Nucleus accumbens (tissue), 56 donors: ENCODE results near the gene TAF4B.
"Not testable (repeated sequence)": the region's sequence is repeated elsewhere in the genome, so short reads cannot be mapped to it uniquely, and the experiment has no call there.

ENCODE experiments used
- DNase-seq, 56 donors: peaks; one replicate each; lab custom pipeline; 2025; lab: John Stamatoyannopoulos, UW

The TAF4B gene

DNA sequence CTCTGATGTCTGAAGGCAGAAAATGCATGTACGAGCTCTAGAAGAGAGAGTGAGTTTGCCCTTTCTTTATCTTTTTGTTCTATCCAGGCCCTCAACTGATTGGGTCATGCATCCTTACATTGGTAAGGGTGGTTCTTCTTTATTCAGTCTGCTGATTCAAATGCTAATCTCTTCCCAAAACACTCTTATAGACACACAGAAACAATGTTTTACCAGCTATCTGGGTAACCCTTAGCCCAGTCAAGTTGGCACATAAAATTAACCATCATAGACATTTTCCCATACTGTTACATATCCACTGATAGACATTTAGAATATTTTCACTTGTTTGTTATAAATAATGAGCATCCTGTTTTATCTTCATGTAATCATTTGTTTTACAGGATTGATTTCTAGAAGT, 141.2 kb downstream of the TAF4B start:
- DNase-seq: no peak

DNA sequence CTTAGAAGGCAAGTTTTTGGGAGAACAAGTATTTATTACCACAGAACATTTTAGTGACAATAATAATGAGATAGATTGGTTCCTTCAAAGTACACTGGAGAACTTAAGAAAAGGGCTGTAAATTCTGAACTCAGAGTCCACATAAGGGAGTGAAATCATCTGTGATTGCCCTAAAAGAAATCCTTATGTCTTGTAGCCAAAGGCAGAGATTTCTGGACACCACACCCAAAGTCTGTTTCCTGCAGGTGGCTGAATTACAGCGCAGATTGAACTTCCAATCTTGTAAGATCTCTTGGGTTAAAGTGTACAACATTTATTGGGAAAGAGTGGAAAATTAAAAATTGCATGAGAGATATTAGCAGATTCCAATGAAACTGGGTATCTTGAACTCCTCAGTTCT, 143.8 kb downstream of the TAF4B start:
- DNase-seq: no peak

DNA sequence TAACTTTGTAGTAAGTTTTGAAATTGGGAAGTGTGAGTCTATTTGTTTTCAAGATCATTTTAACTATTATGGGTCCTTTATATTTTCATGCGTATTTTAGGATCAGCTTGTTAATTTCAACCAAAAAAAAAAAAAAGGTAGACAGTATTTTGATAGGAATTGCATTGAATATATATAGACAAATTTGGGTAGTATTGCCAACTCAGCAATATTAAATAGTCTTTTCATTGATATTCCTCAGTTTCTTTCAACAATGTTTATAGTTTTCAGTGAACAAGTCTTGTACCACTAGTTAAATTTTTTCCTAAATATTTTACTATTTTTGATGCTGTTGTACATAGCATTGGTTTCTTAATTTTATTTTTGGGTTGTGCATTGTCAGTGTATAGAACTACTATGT, 149.9 kb downstream of the TAF4B start:
- DNase-seq: no peak

DNA sequence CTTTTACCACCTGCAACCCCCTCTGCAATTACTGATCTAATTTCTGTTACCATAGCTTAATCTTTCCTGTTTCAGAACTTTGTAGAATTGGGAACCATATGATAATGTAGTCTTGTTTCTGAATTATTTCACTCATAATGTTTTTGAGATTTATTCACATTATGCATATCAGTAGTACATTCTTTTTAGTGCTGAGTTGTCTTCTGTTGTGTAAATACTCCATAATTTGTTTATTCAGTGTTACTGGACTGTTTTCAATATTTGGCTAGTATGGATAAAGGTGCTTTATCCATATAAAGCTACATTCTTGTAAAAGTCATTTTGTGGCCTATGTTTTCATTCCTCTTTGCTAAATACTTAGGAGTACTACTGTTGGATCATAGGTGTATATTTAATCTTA, 152.5 kb downstream of the TAF4B start:
- DNase-seq: no peak

DNA sequence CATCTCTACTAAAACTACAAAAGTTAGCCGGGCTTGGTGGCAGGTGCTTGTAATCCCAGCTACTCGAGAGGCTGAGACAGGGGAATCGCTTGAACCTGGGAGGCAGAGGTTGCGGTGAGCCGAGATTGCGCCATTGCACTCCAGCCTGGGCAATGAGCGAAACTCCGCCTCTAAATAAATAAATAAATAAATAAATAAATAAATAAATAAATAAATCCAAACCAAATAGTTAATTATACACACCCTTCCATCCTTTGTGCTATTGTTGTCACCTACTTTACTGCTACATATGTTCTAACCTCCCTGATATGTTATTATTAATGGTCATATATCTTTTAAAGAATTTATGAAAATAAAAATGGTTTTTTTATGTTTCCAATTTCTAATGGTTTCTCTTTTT, 155.3 kb downstream of the TAF4B start:
- not testable (repeated sequence) for DNase-seq

DNA sequence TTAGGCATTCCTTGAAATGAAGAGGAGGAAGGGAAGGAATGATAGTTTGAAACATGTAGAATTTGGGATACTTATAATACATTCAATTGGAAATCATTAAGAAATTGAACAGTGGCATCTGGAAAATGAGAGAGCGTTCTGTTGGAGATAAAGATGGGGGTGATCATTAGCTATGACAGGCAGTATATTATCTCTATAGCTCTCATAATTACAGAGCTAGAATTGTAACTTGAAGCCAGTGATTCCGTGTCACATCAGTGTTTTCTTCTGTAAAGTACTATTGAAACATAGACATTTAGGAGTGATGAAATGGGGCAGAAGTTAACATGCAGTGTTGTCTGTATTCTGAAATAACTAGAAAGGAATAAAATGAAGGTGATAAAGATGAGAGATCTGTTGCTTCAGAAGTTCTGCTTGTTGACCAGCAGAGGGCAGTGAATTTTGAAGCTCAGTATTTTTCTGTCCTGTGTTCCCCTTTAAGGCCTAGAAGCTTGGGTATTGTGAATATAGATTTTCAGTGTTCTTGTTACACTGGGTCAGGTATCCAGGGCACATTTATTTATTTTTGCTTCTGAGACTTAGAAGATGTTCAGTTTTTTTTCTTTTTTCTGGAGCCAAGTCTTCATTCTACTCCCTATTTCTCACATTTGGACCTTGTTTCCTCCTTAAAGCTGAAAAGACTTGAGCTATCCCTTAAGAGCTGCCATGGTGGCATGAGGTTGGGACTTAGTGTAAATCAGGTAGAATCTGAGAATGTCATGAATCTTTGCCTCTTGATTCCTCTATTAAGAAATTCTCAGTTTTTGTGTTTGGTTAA, 157.4 kb downstream of the TAF4B start:
- DNase-seq: peak in 1 of 56 donors; percentile 8

DNA sequence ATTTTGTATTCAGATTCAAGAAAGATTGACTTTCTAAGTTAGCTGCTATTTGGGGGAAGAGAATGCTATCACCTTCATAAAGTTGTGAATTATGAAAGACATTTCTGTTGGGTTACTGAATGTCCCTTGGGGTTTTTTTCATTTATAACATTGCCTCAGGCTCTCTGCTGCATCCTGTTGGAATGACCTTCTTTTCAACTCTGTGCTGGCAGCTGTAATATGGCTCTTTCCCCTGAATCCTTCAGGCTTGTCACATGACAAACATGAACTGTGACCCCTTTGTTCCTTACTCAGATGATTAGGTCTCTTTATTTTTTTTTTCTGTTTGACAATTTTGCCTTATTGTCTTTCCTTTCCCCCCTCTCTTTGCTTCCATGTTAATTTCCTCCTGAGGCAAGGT, 159.8 kb downstream of the TAF4B start:
- peak in 4 of 56 donors; percentile 1 to 9 (median 2) for DNase-seq

DNA sequence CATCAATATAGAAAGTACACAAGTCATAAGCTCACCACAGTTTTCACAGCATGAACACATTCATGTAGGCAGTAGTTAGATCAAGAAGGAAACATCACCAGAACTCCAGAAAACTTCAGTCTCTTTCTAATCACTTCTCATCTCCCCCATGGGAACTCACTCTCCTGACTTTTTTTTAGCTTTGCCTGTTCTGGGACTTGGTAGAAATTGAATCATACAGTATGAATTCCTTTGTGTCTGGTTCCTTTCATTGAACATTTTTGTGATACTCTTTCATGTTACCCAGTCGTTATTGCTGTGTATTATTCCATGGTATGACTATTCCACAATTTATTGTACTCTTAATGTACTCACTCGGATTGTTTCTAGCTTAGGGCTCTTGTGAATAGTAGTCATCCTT, 160.2 kb downstream of the TAF4B start:
- no peak for DNase-seq

DNA sequence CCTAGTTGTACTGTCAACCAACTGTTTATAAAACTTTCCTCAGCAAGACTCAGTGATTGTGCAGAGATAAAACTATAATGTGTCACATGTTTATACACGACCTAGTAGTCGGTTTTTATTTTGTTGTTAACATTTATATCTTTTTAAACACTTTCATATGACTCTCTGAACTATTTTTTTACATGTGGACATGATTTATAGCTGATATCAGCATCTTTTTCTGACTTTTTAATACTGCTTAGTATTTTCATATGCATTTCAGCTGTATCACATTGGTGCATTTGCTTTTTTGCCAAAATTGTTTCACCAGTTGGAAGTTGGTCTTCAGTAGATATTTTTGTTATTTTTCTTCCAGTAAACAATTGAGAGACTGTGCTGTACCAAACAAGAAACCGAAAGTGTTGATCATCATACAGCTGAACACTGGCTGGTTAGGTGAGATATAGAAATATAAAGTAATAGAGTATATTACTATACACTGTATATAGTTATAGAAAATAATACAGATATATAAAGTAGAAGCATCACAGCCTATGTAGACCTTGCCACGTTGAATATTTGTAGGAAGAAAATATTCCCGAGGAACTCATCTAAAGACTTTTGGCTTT, 167.9 kb downstream of the TAF4B start:
- DNase-seq: no peak

DNA sequence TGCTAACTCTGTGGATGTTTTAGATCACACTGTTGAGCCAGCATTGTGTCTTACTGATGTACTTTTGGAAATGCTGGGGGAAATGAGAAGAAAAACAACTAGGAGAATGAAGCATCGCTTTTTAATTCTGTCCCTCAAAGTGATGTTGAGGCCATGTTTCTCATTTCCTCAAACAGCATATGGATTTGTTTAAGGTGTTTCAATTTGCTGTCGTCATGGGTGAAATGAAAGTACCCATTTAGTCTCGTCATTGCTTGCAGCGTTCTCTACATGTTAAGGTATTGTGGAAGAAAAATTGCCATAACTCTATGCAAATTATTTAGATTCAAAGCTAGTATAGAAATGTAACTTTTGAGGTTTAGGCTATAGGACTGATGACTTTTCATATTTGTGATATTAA, 170.8 kb downstream of the TAF4B start:
- no peak for DNase-seq

DNA sequence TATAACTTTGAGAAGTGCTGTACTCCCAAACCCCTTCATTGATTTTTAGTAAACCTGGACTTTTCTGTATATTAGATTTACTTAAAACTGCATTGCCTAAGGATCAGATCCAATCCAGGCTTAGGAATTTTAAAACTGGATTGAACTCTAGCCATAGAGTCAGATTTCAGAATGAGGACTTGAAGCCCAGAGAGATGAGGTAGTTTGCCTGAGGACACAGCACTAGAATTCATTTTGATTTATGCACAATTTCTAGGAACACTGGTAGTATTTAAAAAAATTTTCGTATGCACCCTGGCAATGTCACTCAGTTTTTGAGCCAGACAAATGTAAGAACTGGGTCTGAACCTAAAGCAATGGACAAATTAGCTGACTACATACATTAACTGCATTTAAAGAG, 177.2 kb downstream of the TAF4B start:
- no peak for DNase-seq

DNA sequence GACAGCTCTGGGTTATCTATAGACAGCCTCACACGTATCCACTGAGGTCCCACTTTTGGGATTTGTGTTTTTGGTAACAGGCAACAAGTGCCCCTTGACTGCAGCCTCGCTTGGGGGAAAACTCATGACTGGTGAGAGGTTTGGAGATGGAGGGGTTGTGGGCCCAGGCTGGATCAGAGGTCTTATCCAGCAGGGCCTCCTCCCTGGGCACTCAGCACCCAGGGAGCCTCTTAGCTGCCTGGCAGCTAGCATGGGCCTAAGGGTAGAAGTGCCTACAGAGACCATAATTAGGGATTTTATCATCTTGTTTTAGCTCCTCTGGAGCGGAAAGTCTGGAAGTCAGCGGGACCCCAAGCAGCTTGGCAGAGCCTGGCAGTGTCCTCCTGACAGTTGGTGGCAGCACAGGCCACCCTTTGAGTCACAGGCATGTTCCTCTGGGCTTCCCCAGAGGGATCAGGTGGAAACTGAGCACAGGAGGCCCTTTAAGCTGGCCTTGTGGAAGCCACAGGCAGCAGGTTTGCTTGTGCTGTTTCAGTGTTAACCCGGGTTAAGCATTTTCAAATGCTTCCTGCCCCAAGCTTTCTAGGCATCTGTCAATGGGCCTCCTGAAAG, 179.1 kb downstream of the TAF4B start:
- DNase-seq: peak in 41 of 56 donors; percentile 1 to 64 (median 33)

DNA sequence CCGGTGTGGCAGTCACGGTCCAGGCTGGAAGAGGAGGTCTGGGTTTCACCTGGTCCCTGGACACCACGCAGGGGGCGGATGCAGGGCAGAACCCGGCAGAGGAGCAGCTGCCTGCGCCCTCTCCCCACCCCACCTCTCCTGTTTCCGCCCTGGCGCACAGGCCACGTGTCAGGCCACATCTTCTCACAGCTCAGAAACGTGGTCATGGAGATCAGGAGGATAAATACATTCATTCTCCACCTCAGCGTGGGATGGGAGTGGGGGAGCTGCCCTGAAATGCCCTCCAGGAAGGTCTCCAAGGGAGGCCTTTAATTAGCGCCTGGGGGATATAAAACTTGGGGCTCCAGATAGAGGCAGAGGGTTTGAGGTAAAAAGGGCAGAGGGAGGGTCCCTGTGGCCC, 180.1 kb downstream of the TAF4B start:
- DNase-seq: no peak

DNA sequence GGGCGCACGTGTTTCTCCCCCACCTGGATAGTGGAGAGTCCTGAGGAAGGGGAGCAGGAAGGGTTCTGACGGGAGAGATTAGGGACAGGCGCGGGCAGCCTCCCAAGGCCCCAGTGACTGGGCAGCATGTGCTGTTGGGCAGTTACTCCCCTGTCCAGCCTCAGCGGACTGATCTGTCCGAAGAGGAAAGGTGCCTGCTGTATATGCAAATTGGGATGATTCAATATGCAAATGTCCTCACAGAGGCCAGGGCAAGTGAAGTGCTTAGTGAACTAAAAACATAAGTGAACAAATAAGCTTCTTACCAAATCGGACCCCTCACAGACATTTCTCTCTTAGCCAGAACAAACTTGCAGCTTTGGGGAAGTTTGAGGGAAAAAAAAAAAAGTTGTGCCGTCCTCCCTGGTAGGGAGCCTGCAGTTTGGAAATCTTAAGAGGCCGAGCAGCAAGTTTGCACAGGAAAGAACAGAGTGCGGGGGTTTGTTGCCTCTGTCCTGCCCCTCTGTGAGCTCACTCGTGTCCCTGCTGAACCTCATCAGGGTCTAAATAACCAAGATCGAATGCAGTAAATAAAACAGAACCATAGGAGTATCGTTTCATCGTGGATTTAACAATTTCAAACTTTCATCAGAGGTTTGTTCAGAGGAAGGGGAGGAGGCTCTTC, 180.7 kb downstream of the TAF4B start:
- no peak for DNase-seq

DNA sequence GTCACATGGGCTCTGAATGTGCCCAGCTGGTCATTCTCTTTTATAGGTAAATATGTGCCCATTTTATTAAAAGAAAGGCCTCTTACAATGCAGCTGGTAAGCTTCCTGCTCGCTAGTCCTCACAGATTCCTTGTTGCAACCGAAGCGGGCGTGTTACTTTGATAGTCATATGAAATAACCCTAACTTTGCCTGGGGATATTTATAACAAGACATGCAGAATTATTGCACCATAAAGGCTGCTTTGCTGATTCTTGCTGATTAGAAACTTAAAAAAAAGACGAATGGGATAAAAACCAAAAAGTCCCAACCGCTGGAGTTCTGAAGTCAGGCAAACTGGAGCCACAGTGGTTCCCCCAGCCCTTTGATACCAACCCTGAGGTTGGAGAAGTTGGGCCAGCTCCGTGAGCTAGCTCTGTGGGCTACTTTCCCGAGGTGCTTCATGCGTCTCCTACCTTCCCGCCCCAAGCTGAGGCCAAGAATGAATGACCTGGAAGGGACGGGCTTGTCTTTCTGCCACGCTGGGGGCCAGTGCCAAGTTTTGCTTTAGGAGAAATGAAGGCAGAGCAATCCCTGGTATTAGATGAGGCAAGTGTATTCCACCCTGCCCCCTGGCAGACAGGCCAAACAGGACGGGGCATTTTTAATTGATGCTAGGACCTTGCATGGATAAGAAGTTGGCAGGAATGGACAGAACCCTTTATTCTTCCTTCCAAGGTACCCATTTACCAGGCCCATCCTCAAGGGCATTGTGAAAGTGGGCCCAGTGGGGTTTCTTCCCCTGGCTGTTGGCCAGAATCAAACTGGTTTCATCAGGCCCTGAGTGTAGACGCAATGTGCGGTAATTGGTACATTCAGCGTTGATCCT, 181.7 kb downstream of the TAF4B start:
- DNase-seq: no peak

DNA sequence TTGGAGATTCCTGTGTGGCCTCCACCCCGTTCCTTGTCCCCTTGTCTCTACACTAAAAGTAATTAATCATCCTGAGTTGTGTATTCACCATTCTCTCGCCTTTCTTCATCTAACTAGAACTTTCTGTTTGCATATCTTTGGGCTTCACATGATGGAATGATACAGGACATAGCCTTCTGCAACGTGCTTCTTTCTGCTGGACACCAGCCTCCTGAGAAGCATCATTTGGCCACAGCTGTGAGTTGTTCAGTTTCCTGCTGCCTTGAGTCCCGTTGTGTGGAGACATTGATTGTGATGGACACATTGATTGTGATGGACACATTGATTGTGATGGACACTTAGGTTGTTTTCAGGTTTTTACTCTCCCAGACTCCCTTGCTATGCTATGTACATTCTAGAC, 182.8 kb downstream of the TAF4B start:
- DNase-seq: no peak

DNA sequence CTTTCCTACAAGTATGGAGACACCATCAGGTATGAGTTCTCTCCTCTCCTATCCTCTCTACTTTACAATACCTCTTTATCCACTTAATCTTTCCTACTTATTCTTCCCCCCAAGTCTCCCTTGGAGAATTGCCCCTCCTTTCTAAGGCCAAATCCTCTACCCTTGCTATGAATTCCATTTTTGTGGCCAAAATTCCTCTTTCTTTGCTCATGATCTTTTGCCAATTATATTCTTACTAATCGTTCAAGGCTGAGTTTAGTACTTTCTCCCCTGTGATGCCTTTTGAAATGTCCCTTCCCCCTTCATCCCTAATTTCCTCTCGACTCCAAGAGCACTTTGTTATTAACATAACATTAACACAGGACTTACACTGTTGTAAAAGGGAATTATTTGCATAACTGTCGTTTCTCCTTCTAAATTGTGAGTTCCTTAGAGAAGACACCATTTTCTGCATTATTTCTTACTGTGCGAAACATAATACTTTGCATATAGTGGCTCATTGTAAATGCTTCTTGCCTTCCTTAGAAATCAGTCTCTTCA, 188.7 kb downstream of the TAF4B start:
- no peak for DNase-seq

DNA sequence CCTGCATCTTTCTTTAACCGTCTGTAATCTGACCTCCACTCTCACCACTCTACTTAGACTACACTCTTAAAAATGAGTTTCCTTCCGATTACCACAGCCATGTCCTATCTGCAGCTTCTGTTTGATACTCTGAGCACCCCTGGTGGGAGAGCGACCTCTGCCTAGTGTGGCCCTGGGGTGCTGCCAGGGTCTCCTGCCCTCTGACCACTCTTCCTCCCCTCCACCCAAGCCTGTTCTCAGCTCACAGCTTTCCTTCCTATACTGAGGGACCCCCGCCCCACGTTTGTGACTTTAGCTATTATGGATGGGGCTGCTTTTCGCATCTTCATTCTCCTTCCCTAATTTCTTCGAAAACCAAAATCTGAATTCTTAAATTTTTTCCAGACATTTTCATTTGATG, 189.4 kb downstream of the TAF4B start:
- no peak for DNase-seq

DNA sequence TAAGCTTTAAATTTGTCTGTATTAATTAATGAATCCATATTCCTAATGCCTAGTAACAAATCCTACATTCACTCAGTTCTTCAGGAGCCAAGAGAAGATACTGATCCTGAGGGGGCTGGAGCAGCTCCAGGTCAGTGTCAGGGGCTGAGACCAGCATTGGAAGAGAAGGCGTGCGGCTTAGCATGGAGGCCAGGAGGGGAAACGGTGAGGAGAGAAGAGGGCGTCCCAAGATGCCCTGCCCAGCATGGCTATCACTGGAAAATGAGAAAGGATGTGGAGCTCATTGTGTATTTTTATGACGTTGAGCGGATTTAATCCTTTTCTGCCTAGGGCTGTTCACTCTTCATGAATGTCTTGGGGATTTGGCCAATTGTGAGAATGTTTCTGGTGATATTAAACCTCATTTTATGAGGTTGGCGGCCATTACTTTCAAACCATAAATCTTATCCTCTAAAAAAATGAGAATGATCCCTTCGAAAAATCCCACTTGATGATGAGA, 190.5 kb downstream of the TAF4B start:
- DNase-seq: no peak

DNA sequence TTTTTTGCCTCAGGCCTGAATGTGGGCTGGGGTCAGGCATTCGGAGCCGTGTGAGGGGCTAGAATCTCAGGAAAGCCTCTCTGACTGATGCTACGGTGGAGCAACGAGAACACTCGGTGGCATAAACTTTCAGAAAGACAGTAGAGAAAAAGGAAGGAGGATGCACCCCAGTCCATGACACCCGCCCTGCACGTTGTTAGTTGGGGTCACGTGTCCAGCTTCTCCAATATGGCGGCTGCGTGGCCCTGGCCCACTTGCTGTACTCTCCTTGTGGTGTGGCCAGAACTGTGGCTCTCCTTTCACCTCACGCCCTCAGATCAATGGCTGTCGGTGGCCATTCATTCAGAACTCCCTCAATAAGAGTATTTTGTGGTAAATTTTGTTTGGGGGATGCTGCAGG, 190.9 kb downstream of the TAF4B start:
- no peak for DNase-seq
